ENCODE data around the gene GALNT1.

DNA sequence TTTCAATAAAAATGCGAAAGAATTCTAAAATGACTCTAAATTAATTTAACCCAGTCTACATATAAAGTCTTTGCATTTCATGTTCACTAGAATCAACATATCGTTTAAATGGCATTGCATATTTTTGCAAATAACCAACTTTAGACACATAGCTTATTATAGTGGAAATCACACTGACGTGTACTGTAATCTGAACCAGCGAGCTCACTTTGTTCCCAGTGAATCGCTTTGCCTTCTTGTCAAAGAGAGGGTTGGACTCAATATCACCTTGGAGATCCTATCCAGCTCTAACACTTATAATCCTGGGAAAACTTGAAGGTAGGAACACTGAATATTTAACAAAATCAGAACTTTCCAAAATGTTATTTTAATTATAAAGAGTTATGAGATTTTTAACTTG, 108.2 kb downstream of the GALNT1 start:
- TF ChIP-seq, protein P1, sequence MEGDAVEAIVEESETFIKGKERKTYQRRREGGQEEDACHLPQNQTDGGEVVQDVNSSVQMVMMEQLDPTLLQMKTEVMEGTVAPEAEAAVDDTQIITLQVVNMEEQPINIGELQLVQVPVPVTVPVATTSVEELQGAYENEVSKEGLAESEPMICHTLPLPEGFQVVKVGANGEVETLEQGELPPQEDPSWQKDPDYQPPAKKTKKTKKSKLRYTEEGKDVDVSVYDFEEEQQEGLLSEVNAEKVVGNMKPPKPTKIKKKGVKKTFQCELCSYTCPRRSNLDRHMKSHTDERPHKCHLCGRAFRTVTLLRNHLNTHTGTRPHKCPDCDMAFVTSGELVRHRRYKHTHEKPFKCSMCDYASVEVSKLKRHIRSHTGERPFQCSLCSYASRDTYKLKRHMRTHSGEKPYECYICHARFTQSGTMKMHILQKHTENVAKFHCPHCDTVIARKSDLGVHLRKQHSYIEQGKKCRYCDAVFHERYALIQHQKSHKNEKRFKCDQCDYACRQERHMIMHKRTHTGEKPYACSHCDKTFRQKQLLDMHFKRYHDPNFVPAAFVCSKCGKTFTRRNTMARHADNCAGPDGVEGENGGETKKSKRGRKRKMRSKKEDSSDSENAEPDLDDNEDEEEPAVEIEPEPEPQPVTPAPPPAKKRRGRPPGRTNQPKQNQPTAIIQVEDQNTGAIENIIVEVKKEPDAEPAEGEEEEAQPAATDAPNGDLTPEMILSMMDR (IDR thresholded peaks at IDR 0.05), result no peak
- no peak for TF ChIP-seq POLR2A (IDR thresholded peaks at IDR 0.05)

Data from testis (tissue), 2 donors.